Measurements from ENCODE around the gene SPATS1. TPM values are rescaled to one million over a fixed set of nuclear protein-coding genes. Genes with fewer than 3 reads are reported as not detected.

The SPATS1 gene
- total and polyA plus RNA-seq, 2 of the 13 experiments (the other 11 are each of a cell fraction or from before 2014, with no cell fraction given), result not detected

GRCh38 chr6:44387346-44388134 is 45.1 kb downstream of the SPATS1 start, which contains the start of gene CDC5L (continued):
- peak; percentile 77; the same call in 1 of the 2 replicates for TF ChIP-seq ZBTB20 (CRISPR knock-in tag; IDR thresholded peaks at IDR 0.05; ENCODE audit: borderline replicate concordance, low read depth)
- no peak for TF ChIP-seq ZNF383 (CRISPR knock-in tag; IDR thresholded peaks at IDR 0.05; ENCODE audit: borderline replicate concordance)
- peak; percentile 48; the same call in 1 of the 2 replicates for TF ChIP-seq NCOA2 (CRISPR knock-in tag; IDR thresholded peaks at IDR 0.05)
- no peak for TF ChIP-seq ATM (IDR thresholded peaks at IDR 0.05; ENCODE audit: borderline replicate concordance)
- no peak for TF ChIP-seq SUZ12 (IDR thresholded peaks at IDR 0.05; ENCODE audit: low read depth, low read length)
- peak; percentile 60 for TF ChIP-seq MIXL1 (CRISPR knock-in tag; IDR thresholded peaks at IDR 0.05)
- TF ChIP-seq KLF11 (CRISPR knock-in tag; IDR thresholded peaks at IDR 0.05), result no peak
- TF ChIP-seq GTF2F1 (IDR thresholded peaks at IDR 0.05; ENCODE audit: low read length), result 0 out of 2 replicates have a peak, but pooled peaks have one; percentile 24
- no peak for TF ChIP-seq ZNF713 (CRISPR knock-in tag; IDR thresholded peaks at IDR 0.05)
- peak; percentile 73 for TF ChIP-seq NKX3-1 (CRISPR knock-in tag; IDR thresholded peaks at IDR 0.05)
- TF ChIP-seq, protein P1, sequence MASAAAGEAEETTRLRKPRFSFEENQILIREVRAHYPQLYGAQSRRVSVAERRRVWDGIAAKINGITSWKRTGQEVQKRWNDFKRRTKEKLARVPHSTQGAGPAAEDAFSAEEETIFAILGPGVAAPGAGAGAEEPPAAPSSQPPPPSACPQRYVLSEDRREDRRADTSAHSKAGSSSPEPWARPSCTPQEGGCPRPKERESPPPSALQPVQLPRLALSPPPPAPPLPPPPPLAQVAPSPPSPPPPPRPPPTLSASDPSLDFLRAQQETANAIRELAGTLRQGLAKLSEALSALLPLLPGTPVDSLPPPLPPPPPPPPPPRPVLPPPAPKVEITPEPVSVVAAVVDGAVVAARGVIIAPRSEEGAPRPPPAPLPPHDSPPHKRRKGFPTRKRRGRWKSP (CRISPR knock-in tag; IDR thresholded peaks at IDR 0.05), result peak; percentile 80
- TF ChIP-seq NCOA5 (CRISPR knock-in tag; IDR thresholded peaks at IDR 0.05), result no peak
- 0 out of 2 replicates have a peak, but pooled peaks have one; percentile 32 for TF ChIP-seq REL (CRISPR knock-in tag; conservative IDR thresholded peaks at IDR 0.05)
- TF ChIP-seq ZNF841 (CRISPR knock-in tag; IDR thresholded peaks at IDR 0.05; ENCODE audit: borderline replicate concordance), result no peak; the same call in 1 of the 2 replicates
- TF ChIP-seq BATF2 (CRISPR knock-in tag; IDR thresholded peaks at IDR 0.05), result peak; percentile 68
- no peak for TF ChIP-seq KDM6A (CRISPR knock-in tag; IDR thresholded peaks at IDR 0.05; ENCODE audit: low read depth)
- no peak for TF ChIP-seq NFIB (CRISPR knock-in tag; IDR thresholded peaks at IDR 0.05; ENCODE audit: borderline replicate concordance)
- TF ChIP-seq TSC22D2 (CRISPR knock-in tag; IDR thresholded peaks at IDR 0.05; ENCODE audit: borderline replicate concordance), result peak; percentile 30; the same call in 1 of the 2 replicates
- TF ChIP-seq CHD4 (IDR thresholded peaks at IDR 0.05; ENCODE audit: borderline replicate concordance, low read length), result no peak; the same call in 1 of the 2 replicates
- TF ChIP-seq ZNF629 (CRISPR knock-in tag; conservative IDR thresholded peaks at IDR 0.05), result no peak
- no peak for TF ChIP-seq ZFAT (CRISPR knock-in tag; conservative IDR thresholded peaks at IDR 0.05)
- TF ChIP-seq, protein P2, sequence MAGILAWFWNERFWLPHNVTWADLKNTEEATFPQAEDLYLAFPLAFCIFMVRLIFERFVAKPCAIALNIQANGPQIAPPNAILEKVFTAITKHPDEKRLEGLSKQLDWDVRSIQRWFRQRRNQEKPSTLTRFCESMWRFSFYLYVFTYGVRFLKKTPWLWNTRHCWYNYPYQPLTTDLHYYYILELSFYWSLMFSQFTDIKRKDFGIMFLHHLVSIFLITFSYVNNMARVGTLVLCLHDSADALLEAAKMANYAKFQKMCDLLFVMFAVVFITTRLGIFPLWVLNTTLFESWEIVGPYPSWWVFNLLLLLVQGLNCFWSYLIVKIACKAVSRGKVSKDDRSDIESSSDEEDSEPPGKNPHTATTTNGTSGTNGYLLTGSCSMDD (CRISPR knock-in tag; IDR thresholded peaks at IDR 0.05), result no peak
- TF ChIP-seq ASH2L (IDR thresholded peaks at IDR 0.05; ENCODE audit: insufficient read length, low read depth, low read length), result peak; percentile 97
- peak; percentile 96 for TF ChIP-seq ATF1 (CRISPR knock-in tag; IDR thresholded peaks at IDR 0.05)
- peak; percentile 84 for TF ChIP-seq ZNF572 (CRISPR knock-in tag; IDR thresholded peaks at IDR 0.05)
- TF ChIP-seq MAF1 (CRISPR knock-in tag; IDR thresholded peaks at IDR 0.05; ENCODE audit: borderline replicate concordance), result no peak
- peak; percentile 94 to 97 for TF ChIP-seq POLR2A (IDR thresholded peaks at IDR 0.05; ENCODE audit: insufficient read depth in 1 of 2, low read depth in 2 of 2, low read length in 2 of 2)
- TF ChIP-seq REPIN1 (CRISPR knock-in tag; IDR thresholded peaks at IDR 0.05; ENCODE audit: borderline replicate concordance, low read depth), result peak; percentile 79; the same call in 1 of the 2 replicates
- TF ChIP-seq TIGD3 (CRISPR knock-in tag; IDR thresholded peaks at IDR 0.05; ENCODE audit: borderline replicate concordance), result 0 out of 2 replicates have a peak, but pooled peaks have one; percentile 70

All from HepG2 (cell line).